GM18907 (cell line): Measurements from ENCODE around the gene HPCAL1.
"Not testable (repeated sequence)": the region's sequence is repeated elsewhere in the genome, so short reads cannot be mapped to it uniquely, and the experiment has no call there.

Source experiments
- ATAC-seq: cut with Tn5 transposase; IDR thresholded peaks from one replicate; pipeline ENCODE4 v1.9.1; 2021; ENCODE audit warnings: mild to moderate bottlenecking, moderate library complexity; ENCODE audit not compliant: unreplicated experiment

Gene HPCAL1

GRCh38 chr2:10283106-10284062, 19.3 kb upstream of the HPCAL1 start:
- no peak for ATAC-seq

- no peak for ATAC-seq
Measured at GRCh38 chr2:10284108-10284870, 18.4 kb upstream of the HPCAL1 start.

GRCh38 chr2:10285191-10285555, 17.5 kb upstream of the HPCAL1 start:
- ATAC-seq, result no peak

- no peak for ATAC-seq
Measured at GRCh38 chr2:10285556-10286198, 17.0 kb upstream of the HPCAL1 start.

GRCh38 chr2:10286216-10287037, 16.3 kb upstream of the HPCAL1 start:
- no peak for ATAC-seq

GRCh38 chr2:10287761-10288160, 14.9 kb upstream of the HPCAL1 start:
- ATAC-seq, result no peak

GRCh38 chr2:10288606-10289005, 14.1 kb upstream of the HPCAL1 start:
- ATAC-seq, result no peak

DNA sequence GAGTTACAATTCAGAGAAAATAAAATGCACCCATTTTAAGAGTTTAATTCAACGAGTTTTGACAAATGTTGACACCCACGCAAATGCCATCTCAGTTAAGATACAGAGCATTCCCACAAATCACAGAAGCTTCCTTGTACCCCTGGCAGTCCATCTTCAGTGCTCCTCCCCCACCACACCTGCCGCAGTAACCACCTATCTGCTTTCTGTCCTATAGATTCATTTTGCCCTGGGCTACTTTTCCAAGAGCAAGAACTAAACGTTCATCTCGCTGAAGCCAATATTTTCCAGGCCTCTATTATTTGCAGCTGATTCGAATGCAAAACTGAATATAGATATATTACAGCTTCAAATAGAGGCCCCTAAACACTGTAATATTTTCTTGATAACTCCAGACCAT, 13.4 kb upstream of the HPCAL1 start:
- ATAC-seq, result no peak

DNA sequence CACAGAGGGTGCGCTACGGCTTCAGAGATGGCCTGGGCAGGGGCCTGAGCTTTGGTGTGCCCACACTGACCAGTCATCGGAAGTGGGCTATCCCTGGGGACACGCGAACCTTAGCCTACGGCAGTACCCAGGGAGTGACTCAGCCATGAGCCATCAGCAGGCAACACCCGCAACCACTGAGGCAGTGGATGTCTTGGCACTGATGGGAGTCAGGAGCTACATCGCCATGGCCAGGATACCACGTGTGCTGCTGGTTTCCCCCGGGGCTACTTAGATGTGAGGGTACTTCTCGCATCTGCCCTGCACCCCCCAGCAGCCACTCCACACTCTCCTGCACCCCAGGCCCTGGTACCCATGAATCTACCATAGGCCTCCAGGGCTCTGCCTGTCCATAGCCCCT, 12.8 kb upstream of the HPCAL1 start:
- ATAC-seq, result no peak

GRCh38 chr2:10291376-10291775, 11.3 kb upstream of the HPCAL1 start:
- not testable (repeated sequence) for ATAC-seq

DNA sequence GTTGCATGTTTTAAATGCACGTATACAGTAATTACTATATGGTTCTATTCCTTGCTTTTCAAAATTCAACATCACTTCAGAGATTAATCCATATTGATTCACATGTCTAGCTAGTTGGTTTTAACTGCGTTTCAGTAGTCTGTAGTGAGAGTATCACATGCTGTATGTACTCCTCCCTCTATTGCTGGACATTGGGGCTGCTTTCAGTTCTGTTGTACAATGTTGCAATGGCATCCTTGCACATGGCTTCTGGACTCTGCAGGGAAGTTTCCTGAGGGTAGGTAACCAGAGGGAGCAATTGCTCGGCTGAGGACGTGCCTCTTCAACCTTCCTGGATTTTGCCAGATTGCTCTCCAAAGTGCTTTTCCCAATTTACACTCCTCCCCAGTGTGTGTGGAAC, 10.7 kb upstream of the HPCAL1 start:
- no peak for ATAC-seq

DNA sequence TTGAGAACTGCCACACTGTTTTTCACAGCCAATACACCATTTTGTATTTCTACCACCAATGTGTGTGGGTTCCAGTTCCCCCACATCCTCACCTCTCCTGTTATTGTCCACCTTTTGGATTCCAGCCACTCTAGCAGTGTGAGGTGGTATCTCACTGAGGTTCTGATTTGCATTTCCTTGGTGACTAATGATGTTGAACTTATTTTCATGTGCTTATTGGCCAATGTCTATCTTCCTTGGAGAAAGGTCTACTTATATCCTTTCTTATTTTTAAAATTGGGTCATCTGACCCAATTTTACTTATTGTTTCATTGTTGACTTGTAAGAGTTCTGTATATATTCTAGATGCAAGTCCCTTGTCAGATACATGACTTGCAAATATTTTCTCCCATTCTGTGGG, 9.1 kb upstream of the HPCAL1 start:
- no peak for ATAC-seq

DNA sequence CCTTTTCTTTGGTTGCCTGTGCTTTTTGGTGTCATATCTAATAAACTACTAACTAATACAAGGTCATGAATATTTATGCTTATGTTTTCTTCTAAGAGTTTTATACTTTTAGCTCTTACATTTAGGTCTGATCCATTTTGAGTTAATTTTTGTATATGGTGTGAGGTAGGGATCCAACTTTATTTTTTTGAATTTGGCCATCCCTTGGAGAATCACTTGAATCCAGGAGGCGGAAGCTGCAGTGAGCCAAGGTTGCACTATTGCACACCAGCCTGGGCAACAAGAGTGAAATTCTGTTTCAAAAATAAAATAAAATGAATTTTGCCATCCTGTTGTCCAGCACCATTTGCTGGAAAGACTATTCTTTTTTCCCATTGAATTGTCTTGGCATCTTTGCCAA, 8.6 kb upstream of the HPCAL1 start:
- ATAC-seq, result no peak

DNA sequence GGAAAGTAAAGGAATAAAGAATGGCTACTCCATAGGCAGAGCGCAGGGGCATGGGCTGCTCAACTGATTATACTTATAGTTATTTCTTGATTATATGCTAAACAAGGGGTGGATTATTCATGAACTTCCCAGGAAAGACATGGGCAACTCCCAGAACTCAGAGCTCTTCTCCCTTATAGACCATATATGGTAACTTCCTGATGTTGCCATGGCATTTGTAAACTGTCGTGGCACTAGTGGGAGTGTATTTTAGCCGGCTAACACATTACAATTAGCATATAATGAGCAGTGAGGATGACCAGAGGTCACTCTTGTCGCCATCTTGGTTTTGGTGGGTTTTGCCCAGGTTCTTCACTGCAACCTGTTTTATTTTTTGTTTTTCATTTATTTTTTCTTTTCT, 7.1 kb upstream of the HPCAL1 start:
- ATAC-seq, result not testable (repeated sequence)

DNA sequence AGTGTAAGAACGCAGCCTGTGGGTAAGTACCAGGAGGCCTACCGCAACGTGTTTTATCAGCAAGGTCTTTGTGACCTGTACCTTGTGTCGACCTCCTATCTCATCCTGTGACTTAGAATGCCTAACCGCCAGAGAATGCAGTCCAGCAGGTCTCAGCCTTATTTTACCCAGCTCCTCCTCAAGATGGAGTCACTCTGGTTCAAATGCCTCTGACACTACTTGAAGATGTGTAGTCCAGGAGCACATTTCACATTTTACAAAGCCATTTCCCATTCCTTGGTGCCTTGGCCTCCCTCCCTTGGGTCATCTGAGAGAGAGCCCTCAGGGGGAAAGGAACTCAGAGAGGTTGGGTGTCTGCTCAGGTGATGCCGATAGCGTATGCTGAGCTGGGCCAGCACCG, 6.6 kb upstream of the HPCAL1 start:
- ATAC-seq, result no peak

- no peak for ATAC-seq
Measured at GRCh38 chr2:10297191-10297830, 5.4 kb upstream of the HPCAL1 start.

DNA sequence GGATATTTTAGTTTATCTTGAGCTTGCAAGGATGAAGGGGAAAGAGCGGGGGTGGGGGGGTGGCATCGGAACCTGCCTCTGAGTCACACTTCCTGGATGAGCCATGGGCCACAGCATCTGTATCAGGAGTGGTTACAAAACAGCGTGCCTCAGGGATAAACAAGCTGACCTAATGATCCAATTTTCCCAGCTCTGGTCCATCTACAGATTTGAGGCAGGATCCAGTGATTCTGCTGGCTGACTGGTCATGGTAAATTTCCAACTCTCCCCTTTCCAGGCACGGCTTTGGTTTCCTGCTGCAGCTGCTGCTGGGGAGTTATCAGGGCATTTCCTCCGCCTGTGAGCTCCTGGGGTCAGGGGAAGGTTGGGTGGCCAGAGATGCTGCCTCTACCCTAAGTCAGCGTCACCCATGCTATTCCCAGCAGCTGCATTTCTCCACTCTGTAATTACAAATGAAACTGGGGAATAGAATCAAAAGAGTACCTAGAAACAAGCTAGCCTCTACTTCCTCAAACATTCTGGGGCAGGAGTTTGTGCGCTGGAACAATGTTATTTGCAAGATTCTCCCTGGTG, 4.7 kb upstream of the HPCAL1 start:
- no peak for ATAC-seq

- not testable (repeated sequence) for ATAC-seq
Measured at GRCh38 chr2:10298777-10299176, 3.9 kb upstream of the HPCAL1 start.

DNA sequence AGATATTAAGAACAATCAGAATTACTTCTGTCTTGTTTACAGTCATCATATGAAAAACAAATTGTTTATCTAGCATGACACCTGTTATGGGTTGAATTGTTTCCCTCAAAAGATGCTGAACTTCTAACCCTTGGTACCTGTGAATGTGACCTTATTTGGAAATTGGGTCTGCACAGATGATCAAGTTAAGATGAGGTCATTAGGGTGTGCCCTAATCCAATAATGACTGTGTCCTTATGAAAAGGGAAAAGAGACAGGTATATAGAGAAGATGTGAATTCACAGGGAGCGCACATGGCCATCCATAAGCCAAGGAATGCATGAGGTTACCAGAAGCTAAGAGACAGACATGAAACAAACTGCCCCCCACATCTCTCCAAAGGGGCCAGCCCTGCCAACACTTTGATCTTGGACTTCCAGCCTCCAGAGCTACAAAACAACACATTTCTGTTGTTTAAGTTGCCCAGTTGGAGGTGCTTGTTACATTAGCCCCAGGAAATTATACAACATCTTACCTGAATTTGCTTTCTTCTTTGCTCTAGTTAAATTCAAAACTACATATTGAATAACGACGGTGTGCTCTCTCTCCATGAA, 2.3 kb upstream of the HPCAL1 start:
- no peak for ATAC-seq
